B cell (primary cell): ENCODE measurements around the gene THADA. TPM values are rescaled to one million over a fixed set of nuclear protein-coding genes. Genes with fewer than 3 reads are reported as not detected.

Experiments used
- ATAC-seq: fragments of 200-7000 bp; cut with Tn5 transposase; one replicate; pipeline ENCODE4 v1.10.0; 2021; ENCODE audit warnings: low read depth, mild to moderate bottlenecking, moderate number of reproducible peaks, moderate library complexity
- CTCF ChIA-PET: fragments of 350-600 bp; sonication (Branson Sonifier 250); formaldehyde crosslinking; loops from one replicate; lab custom pipeline; 2021; ENCODE audit warnings: antibody characterized with exemption, inconsistent platforms; lab: Charles Lee
- POLR2A ChIA-PET: fragments of 350-600 bp; sonication (Branson Sonifier 250); formaldehyde crosslinking; loops from one replicate; lab custom pipeline; 2021; ENCODE audit warnings: antibody characterized with exemption; lab: Charles Lee
- DNase-seq: peaks from one replicate; pipeline ENCODE4 v3.0.0; 2013
- H2AFZ ChIP-seq: 2 replicates; pipeline ENCODE4 v1.6.1; 2012; ENCODE audit warnings: mild to moderate bottlenecking, low read depth, low read length; ENCODE audit not compliant: insufficient read depth, poor library complexity, severe bottlenecking
- H3K27ac ChIP-seq, 2 donors: 1 replicate in 1 of 2; 2 replicates in 1 of 2; pipeline ENCODE4 v1.5.1; 2012 to 2013; ENCODE audit warnings: low read length in 2 of 2, mild to moderate bottlenecking in 2 of 2, moderate library complexity in 1 of 2
- H3K27me3 ChIP-seq, 4 experiments: fragments of 200-600 bp in 1 of 4; sonication (generic) in 1 of 4; replicated peaks in 1 of 4; 1 replicate in 2 of 4; 2 replicates in 2 of 4; pipeline versions ENCODE4 v1.6.1 to v1.7.0; 2013 to 2016; ENCODE audit warnings: low read length in 3 of 4, mild to moderate bottlenecking in 2 of 4, mixed read lengths in 1 of 4, moderate library complexity in 1 of 4; ENCODE audit not compliant: insufficient read depth in 4 of 4, control insufficient read depth in 3 of 4; ENCODE audit errors: control extremely low read depth in 1 of 4
- H3K36me3 ChIP-seq, 2 experiments: replicated peaks in 1 of 2; 1 replicate in 1 of 2; 2 replicates in 1 of 2; pipeline versions ENCODE4 v1.6.1 to v1.7.1; 2013; ENCODE audit warnings: low read length in 1 of 2; ENCODE audit not compliant: insufficient read depth in 2 of 2, control insufficient read depth in 1 of 2; ENCODE audit errors: control extremely low read depth in 1 of 2, extremely low read depth in 1 of 2
- H3K4me1 ChIP-seq, 2 donors: fragments of 200-600 bp in 1 of 2; sonication (generic) in 1 of 2; 1 replicate in 1 of 2; 2 replicates in 1 of 2; pipeline versions ENCODE4 v1.5.1 to v1.6.1; 2013 to 2017; ENCODE audit warnings: low read length in 2 of 2; ENCODE audit not compliant: control insufficient read depth in 2 of 2, insufficient read depth in 2 of 2
- H3K4me2 ChIP-seq: replicated peaks from 2 replicates; pipeline ENCODE3; 2012; ENCODE audit warnings: mild to moderate bottlenecking, low read depth, low read length; ENCODE audit not compliant: poor library complexity, severe bottlenecking
- H3K4me3 ChIP-seq, 5 experiments: fragments of 200-600 bp in 1 of 5; sonication (generic) in 1 of 5; 1 replicate in 3 of 5; 2 replicates in 2 of 5; pipeline versions ENCODE4 v1.5.1 to v1.7.0; 2011 to 2016; ENCODE audit warnings: low read length in 4 of 5, mild to moderate bottlenecking in 4 of 5, low read depth in 2 of 5, control low read depth in 1 of 5, moderate library complexity in 1 of 5; ENCODE audit not compliant: insufficient read depth in 1 of 5; ENCODE audit errors: control extremely low read depth in 1 of 5, extremely low read depth in 1 of 5
- H3K79me2 ChIP-seq: fragments of 200-600 bp; sonication (generic); one replicate; pipeline ENCODE4 v1.6.0; 2016; ENCODE audit warnings: low read length; ENCODE audit not compliant: control insufficient read depth, insufficient read depth
- H3K9ac ChIP-seq: fragments of 200-600 bp; sonication (generic); 2 replicates; pipeline ENCODE4 v1.6.1; 2017; ENCODE audit warnings: mild to moderate bottlenecking, low read length, moderate library complexity
- H3K9me3 ChIP-seq, 3 donors: one replicate each; pipeline versions ENCODE4 v1.6.1 to v1.7.1; 2013; ENCODE audit warnings: low read length in 2 of 3; ENCODE audit not compliant: control insufficient read depth in 2 of 3, insufficient read depth in 1 of 3; ENCODE audit errors: control extremely low read depth in 1 of 3
- H4K20me1 ChIP-seq: 2 replicates; pipeline ENCODE4 v1.6.0; 2012; ENCODE audit warnings: mild to moderate bottlenecking, low read length; ENCODE audit not compliant: insufficient read depth, control insufficient read depth, poor library complexity, severe bottlenecking
- H3K27ac Mint-ChIP-seq: one replicate; pipeline ENCODE4 v1.8.0; 2021; ENCODE audit warnings: mixed read lengths
- H3K27me3 Mint-ChIP-seq: one replicate; pipeline ENCODE4 v1.8.0; 2021; ENCODE audit warnings: mixed read lengths
- H3K4me1 Mint-ChIP-seq: one replicate; pipeline ENCODE4 v1.8.0; 2021; ENCODE audit warnings: mixed read lengths
- H3K4me3 Mint-ChIP-seq: one replicate; pipeline ENCODE4 v1.8.0; 2021; ENCODE audit warnings: mixed read lengths
- H3K9me3 Mint-ChIP-seq: one replicate; pipeline ENCODE4 v1.8.0; 2022; ENCODE audit warnings: mixed read lengths; ENCODE audit not compliant: insufficient read depth
- EZH2 ChIP-seq: IDR thresholded peaks from 2 replicates; pipeline ENCODE4 v1.6.1; 2012; ENCODE audit warnings: borderline replicate concordance, low read depth, mild to moderate bottlenecking, moderate library complexity, low read length; ENCODE audit not compliant: insufficient read depth, poor library complexity, severe bottlenecking
- WGBS: methylation state at CpG from one replicate; pipeline ENCODE4 v1.1.5; 2013; ENCODE audit warnings: missing lambda C conversion rate; ENCODE audit not compliant: insufficient coverage; 5-methylcytosine and 5-hydroxymethylcytosine counted together
- intact Hi-C: fragments of 100-400 bp; cut with micrococcal nuclease; formaldehyde crosslinking; loops from one replicate; pipeline ENCODE4 v1.10.0; 2022
- polyA plus RNA-seq: library from polyadenylated mRNA; depleted of rRNA; stranded (reverse); fragments of >200 nt; gene quantifications from 2 replicates; pipeline ENCODE4 v1.2.3, GENCODE V29; 2012
- total RNA-seq, 2 donors: library from RNA; stranded (reverse); fragments of 120-200 nt in 1 of 2; gene quantifications; 1 replicate in 1 of 2; 2 replicates in 1 of 2; pipeline versions ENCODE4 v1.2.3 to v1.2.4, GENCODE V29; 2013 to 2022
- TF ChIP-seq, protein P1 (sequence below): fragments of 200-600 bp; IDR thresholded peaks from one replicate; pipeline ENCODE4 v1.8.0; 2022; ENCODE audit warnings: antibody characterized with exemption, mild to moderate bottlenecking

THADA gene
- total and polyA plus RNA-seq, 2 donors (not counting 1 experiment from before 2014, with no cell fraction given) = 17.6 to 48.5 TPM

DNA sequence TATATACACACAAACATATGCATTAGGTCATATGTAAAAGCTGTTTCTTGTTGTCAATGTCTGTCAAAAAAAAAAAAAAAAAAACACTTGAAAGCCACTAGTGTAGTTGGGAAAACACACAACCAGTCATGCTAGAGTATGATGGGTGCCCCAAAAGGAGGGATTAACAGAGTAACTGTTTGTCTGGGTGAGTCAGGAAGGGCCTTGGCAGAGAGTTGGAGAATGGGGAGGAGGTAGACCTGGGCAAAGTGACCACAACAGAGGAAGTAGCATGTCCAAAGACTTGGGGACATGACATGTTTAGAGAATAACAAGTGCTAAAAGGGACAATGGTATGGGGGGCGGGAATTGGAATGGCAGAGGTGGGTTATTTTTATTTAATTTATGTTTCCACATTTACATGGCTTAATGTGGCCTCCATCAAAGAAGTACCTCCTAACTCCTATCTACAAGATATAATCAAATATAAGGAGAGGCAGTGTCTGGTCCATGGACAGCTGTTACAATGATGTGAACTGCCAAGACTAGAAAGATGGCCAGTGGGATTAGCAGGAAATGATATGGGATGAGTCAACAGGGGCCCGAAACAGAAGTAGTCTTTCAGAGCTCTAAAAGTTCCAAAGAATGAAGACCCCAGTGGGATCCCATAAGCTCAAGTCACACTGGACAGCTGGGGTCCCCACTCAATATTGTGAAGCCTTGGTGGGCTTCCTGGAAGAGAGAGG is 269.6 kb downstream of the THADA start:
- intact Hi-C loops = no loop called here
- Mint-ChIP-seq H3K4me3 (no peak overlapping the region), H3K27ac (no peak overlapping the region), H3K27me3 (no peaks in the 10 kb centered on the region), H3K9me3 (no peaks in the 10 kb centered on the region), H3K4me1 (no peaks in the 10 kb centered on the region)
- Histone ChIP-seq H3K79me2 (no peaks in the 10 kb centered on the region), H3K27me3 (no peaks in the 10 kb centered on the region), H3K36me3 (no peaks in the 10 kb centered on the region), H4K20me1 (no peaks in the 10 kb centered on the region), H2AFZ (no peak overlapping the region), H3K4me2 (no peak overlapping the region), H3K4me3 (no peak overlapping the region), H3K27ac (no peak overlapping the region), H3K9me3 (no peaks in the 10 kb centered on the region), H3K9ac (no peak overlapping the region), H3K4me1 (no peaks in the 10 kb centered on the region)
- no peak for ATAC-seq
- no CpG with 5 or more reads among the region's 2 CpGs for WGBS
- POLR2A ChIA-PET = no interaction called here
- TF ChIP-seq, protein P1, sequence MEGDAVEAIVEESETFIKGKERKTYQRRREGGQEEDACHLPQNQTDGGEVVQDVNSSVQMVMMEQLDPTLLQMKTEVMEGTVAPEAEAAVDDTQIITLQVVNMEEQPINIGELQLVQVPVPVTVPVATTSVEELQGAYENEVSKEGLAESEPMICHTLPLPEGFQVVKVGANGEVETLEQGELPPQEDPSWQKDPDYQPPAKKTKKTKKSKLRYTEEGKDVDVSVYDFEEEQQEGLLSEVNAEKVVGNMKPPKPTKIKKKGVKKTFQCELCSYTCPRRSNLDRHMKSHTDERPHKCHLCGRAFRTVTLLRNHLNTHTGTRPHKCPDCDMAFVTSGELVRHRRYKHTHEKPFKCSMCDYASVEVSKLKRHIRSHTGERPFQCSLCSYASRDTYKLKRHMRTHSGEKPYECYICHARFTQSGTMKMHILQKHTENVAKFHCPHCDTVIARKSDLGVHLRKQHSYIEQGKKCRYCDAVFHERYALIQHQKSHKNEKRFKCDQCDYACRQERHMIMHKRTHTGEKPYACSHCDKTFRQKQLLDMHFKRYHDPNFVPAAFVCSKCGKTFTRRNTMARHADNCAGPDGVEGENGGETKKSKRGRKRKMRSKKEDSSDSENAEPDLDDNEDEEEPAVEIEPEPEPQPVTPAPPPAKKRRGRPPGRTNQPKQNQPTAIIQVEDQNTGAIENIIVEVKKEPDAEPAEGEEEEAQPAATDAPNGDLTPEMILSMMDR = no peak
- no peak for TF ChIP-seq EZH2
- DNase-seq = no peak
- CTCF ChIA-PET = interaction anchor here (0.7 to 1.2 kb wide), 4 partner anchors 9 to 768 kb away, joined by 3 read pairs; no protein-coding TSS in a partner anchor

DNA sequence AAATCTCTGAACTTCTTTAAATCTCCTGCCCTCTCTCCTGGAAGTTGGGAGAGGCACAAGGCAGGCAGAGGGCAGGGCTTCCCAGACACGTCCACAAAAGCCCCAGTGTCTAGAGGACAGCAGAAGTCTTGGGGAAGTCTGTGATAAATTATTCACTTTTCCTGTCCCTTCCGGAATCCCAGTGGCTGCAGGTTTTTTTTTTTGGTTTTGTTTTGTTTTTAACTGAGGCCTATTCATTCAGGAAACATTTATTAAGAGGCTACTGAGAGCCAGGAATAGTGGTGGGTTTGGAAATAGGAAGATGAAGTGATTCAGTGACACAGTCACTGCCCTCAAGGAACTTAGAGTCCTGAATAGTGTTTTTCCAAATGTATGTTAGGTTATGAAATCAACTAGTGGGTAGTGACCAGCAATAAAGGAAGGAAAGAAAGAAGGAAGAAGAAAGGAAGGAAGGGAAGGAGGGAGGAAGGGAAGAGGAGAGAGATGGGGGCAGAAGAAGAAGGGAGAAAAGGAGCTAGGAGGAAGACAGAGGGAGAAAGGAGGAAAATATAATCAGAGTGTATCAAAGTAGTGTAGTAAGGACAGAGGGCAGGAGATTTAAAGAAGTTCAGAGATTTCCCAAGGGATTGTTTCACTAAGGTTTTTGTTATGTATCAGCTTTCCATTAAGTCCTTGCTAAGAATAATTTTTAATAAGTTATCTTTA is 270.6 kb downstream of the THADA start:
- intact Hi-C loops = no loop called here
- no peak overlapping the region for H3K4me2 ChIP-seq
- Mint-ChIP-seq H3K4me1 (no peaks in the 10 kb centered on the region), H3K9me3 (no peaks in the 10 kb centered on the region), H3K27me3 (no peaks in the 10 kb centered on the region), H3K27ac (no peak overlapping the region), H3K4me3 (no peak overlapping the region)
- H3K9ac ChIP-seq = no peak overlapping the region
- H3K27me3 ChIP-seq = no peaks in the 10 kb centered on the region
- DNase-seq = no peak
- H3K27ac ChIP-seq = no peak overlapping the region
- POLR2A ChIA-PET = no interaction called here
- H3K4me1 ChIP-seq = no peaks in the 10 kb centered on the region
- no CpG with 5 or more reads among the region's 2 CpGs for WGBS
- no peaks in the 10 kb centered on the region for H3K79me2 ChIP-seq
- H3K36me3 ChIP-seq = peaks cover 0 to 4% of the 10 kb centered on the region in 2 experiments
- H2AFZ ChIP-seq = no peak overlapping the region
- ATAC-seq = no peak
- CTCF ChIA-PET = interaction anchor here (0.7 to 1.1 kb wide), 2 partner anchors 377 to 769 kb away, joined by 3 read pairs; no protein-coding TSS in a partner anchor
- H3K9me3 ChIP-seq = no peaks in the 10 kb centered on the region
- TF ChIP-seq, protein P1 = no peak
- TF ChIP-seq EZH2 = no peak
- H3K4me3 ChIP-seq = no peak overlapping the region
- H4K20me1 ChIP-seq = no peaks in the 10 kb centered on the region
